Measurements from ENCODE around the gene UNC5B.

UNC5B gene

GRCh38 chr10:71286521-71287294 is 74.3 kb downstream of the UNC5B start:
- Histone ChIP-seq H3K27me3 (ENCODE audit: insufficient read depth, low read length) (no peaks in the 10 kb centered on the region), H4K8ac (ENCODE audit: low read depth, low read length) (no peak overlapping the region), H2BK5ac (ENCODE audit: low read depth, low read length, poor library complexity) (no peak overlapping the region), H4K91ac (ENCODE audit: low read depth, low read length) (no peak overlapping the region), H3K4me2 (ENCODE audit: low read length) (no peak overlapping the region), H3K4ac (ENCODE audit: low read depth, low read length) (no peak overlapping the region), H3K4me1 (ENCODE audit: control insufficient read depth in 1 of 2, insufficient read depth in 2 of 2, low read length in 2 of 2) (no peaks in the 10 kb centered on the region), H3K79me1 (ENCODE audit: low read length) (no peaks in the 10 kb centered on the region), H4K12ac (ENCODE audit: low read depth, low read length) (no peak overlapping the region), H2AFZ (ENCODE audit: insufficient read depth, low read length, poor library complexity) (no peak overlapping the region), H3K14ac (ENCODE audit: low read length) (no peak overlapping the region), H3K9ac (ENCODE audit: low read length) (no peak overlapping the region), H3K27ac (ENCODE audit: low read depth, low read length) (no peak overlapping the region), H3K18ac (ENCODE audit: low read length) (no peak overlapping the region), H2BK120ac (ENCODE audit: insufficient read depth, low read length, poor library complexity) (no peak overlapping the region), H3K9me3 (ENCODE audit: insufficient read depth, low read depth, low read length) (peaks cover 4% of the 10 kb centered on the region), H2BK12ac (ENCODE audit: low read length) (no peak overlapping the region), H3K36me3 (ENCODE audit: control insufficient read depth in 1 of 2, insufficient read depth in 2 of 2, low read length in 2 of 2) (peaks cover 95% of the 10 kb centered on the region in 2 experiments), H2AK5ac (ENCODE audit: low read length) (no peak overlapping the region), H3K4me3 (ENCODE audit: low read depth, low read length) (no peak overlapping the region), H3K23ac (ENCODE audit: low read length) (no peak overlapping the region), H3K79me2 (ENCODE audit: control insufficient read depth, insufficient read depth, low read length, poor library complexity) (no peaks in the 10 kb centered on the region)
- WGBS (ENCODE audit: extremely low coverage, insufficient coverage, insufficient read length): no CpG with 5 or more reads among the region's 17 CpGs
- no peak for DNase-seq

- H4K12ac ChIP-seq (ENCODE audit: low read depth, low read length): no peak overlapping the region
- no peaks in the 10 kb centered on the region for H3K4me1 ChIP-seq (ENCODE audit: control insufficient read depth in 1 of 2, insufficient read depth in 2 of 2, low read length in 2 of 2)
- H3K14ac ChIP-seq (ENCODE audit: low read length): no peak overlapping the region
- no peak overlapping the region for H2BK12ac ChIP-seq (ENCODE audit: low read length)
- no peak overlapping the region for H3K9ac ChIP-seq (ENCODE audit: low read length)
- H3K36me3 ChIP-seq (ENCODE audit: control insufficient read depth in 1 of 2, insufficient read depth in 2 of 2, low read length in 2 of 2): peaks cover 95% of the 10 kb centered on the region in 2 experiments
- H2AK5ac ChIP-seq (ENCODE audit: low read length): no peak overlapping the region
- H4K8ac ChIP-seq (ENCODE audit: low read depth, low read length): no peak overlapping the region
- no peak overlapping the region for H3K18ac ChIP-seq (ENCODE audit: low read length)
- no peak overlapping the region for H2AFZ ChIP-seq (ENCODE audit: insufficient read depth, low read length, poor library complexity)
- no peak overlapping the region for H3K4me2 ChIP-seq (ENCODE audit: low read length)
- H3K79me1 ChIP-seq (ENCODE audit: low read length): no peaks in the 10 kb centered on the region
- no peak overlapping the region for H4K91ac ChIP-seq (ENCODE audit: low read depth, low read length)
- peaks cover 4% of the 10 kb centered on the region for H3K9me3 ChIP-seq (ENCODE audit: insufficient read depth, low read depth, low read length)
- H2BK120ac ChIP-seq (ENCODE audit: insufficient read depth, low read length, poor library complexity): no peak overlapping the region
- H3K27ac ChIP-seq (ENCODE audit: low read depth, low read length): no peak overlapping the region
- H3K79me2 ChIP-seq (ENCODE audit: control insufficient read depth, insufficient read depth, low read length, poor library complexity): no peaks in the 10 kb centered on the region
- no peak overlapping the region for H3K4ac ChIP-seq (ENCODE audit: low read depth, low read length)
- H3K27me3 ChIP-seq (ENCODE audit: insufficient read depth, low read length): no peaks in the 10 kb centered on the region
- no CpG with 5 or more reads among the region's 14 CpGs for WGBS (ENCODE audit: extremely low coverage, insufficient coverage, insufficient read length)
- no peak overlapping the region for H3K4me3 ChIP-seq (ENCODE audit: low read depth, low read length)
- H3K23ac ChIP-seq (ENCODE audit: low read length): no peak overlapping the region
- H2BK5ac ChIP-seq (ENCODE audit: low read depth, low read length, poor library complexity): no peak overlapping the region
- DNase-seq: no peak
Measured at GRCh38 chr10:71287456-71287855, 75.1 kb downstream of the UNC5B start.

GRCh38 chr10:71288461-71288860 is 76.1 kb downstream of the UNC5B start:
- no CpG with 5 or more reads among the region's 15 CpGs for WGBS (ENCODE audit: extremely low coverage, insufficient coverage, insufficient read length)
- Histone ChIP-seq H3K18ac (ENCODE audit: low read length) (no peak overlapping the region), H2BK12ac (ENCODE audit: low read length) (no peak overlapping the region), H2AFZ (ENCODE audit: insufficient read depth, low read length, poor library complexity) (no peak overlapping the region), H3K4me3 (ENCODE audit: low read depth, low read length) (peak overlapping the region; percentile 18), H4K12ac (ENCODE audit: low read depth, low read length) (no peak overlapping the region), H3K23ac (ENCODE audit: low read length) (no peak overlapping the region), H3K27me3 (ENCODE audit: insufficient read depth, low read length) (no peaks in the 10 kb centered on the region), H4K91ac (ENCODE audit: low read depth, low read length) (no peak overlapping the region), H2AK5ac (ENCODE audit: low read length) (no peak overlapping the region), H3K14ac (ENCODE audit: low read length) (no peak overlapping the region), H3K79me2 (ENCODE audit: control insufficient read depth, insufficient read depth, low read length, poor library complexity) (no peaks in the 10 kb centered on the region), H3K27ac (ENCODE audit: low read depth, low read length) (no peak overlapping the region), H3K4me1 (ENCODE audit: control insufficient read depth in 1 of 2, insufficient read depth in 2 of 2, low read length in 2 of 2) (no peaks in the 10 kb centered on the region), H3K36me3 (ENCODE audit: control insufficient read depth in 1 of 2, insufficient read depth in 2 of 2, low read length in 2 of 2) (peaks cover 94 to 96% of the 10 kb centered on the region in 2 experiments), H3K9me3 (ENCODE audit: insufficient read depth, low read depth, low read length) (peaks cover 4% of the 10 kb centered on the region), H3K4ac (ENCODE audit: low read depth, low read length) (no peak overlapping the region), H4K8ac (ENCODE audit: low read depth, low read length) (no peak overlapping the region), H3K9ac (ENCODE audit: low read length) (no peak overlapping the region), H3K79me1 (ENCODE audit: low read length) (no peaks in the 10 kb centered on the region), H3K4me2 (ENCODE audit: low read length) (no peak overlapping the region), H2BK120ac (ENCODE audit: insufficient read depth, low read length, poor library complexity) (no peak overlapping the region), H2BK5ac (ENCODE audit: low read depth, low read length, poor library complexity) (no peak overlapping the region)
- DNase-seq: no peak

- Histone ChIP-seq H3K9me3 (ENCODE audit: insufficient read depth, low read depth, low read length) (peaks cover 4% of the 10 kb centered on the region), H3K79me1 (ENCODE audit: low read length) (no peaks in the 10 kb centered on the region), H2BK12ac (ENCODE audit: low read length) (no peak overlapping the region), H4K91ac (ENCODE audit: low read depth, low read length) (no peak overlapping the region), H3K18ac (ENCODE audit: low read length) (no peak overlapping the region), H3K4me2 (ENCODE audit: low read length) (no peak overlapping the region), H2BK120ac (ENCODE audit: insufficient read depth, low read length, poor library complexity) (no peak overlapping the region), H2AK5ac (ENCODE audit: low read length) (no peak overlapping the region), H3K9ac (ENCODE audit: low read length) (no peak overlapping the region), H4K12ac (ENCODE audit: low read depth, low read length) (no peak overlapping the region), H3K36me3 (ENCODE audit: control insufficient read depth in 1 of 2, insufficient read depth in 2 of 2, low read length in 2 of 2) (peaks cover 94 to 97% of the 10 kb centered on the region in 2 experiments), H3K27me3 (ENCODE audit: insufficient read depth, low read length) (no peaks in the 10 kb centered on the region), H3K27ac (ENCODE audit: low read depth, low read length) (no peak overlapping the region), H3K79me2 (ENCODE audit: control insufficient read depth, insufficient read depth, low read length, poor library complexity) (no peaks in the 10 kb centered on the region), H3K4me1 (ENCODE audit: control insufficient read depth in 1 of 2, insufficient read depth in 2 of 2, low read length in 2 of 2) (no peaks in the 10 kb centered on the region), H2AFZ (ENCODE audit: insufficient read depth, low read length, poor library complexity) (no peak overlapping the region), H3K4me3 (ENCODE audit: low read depth, low read length) (no peak overlapping the region), H3K23ac (ENCODE audit: low read length) (no peak overlapping the region), H3K4ac (ENCODE audit: low read depth, low read length) (no peak overlapping the region), H3K14ac (ENCODE audit: low read length) (no peak overlapping the region), H4K8ac (ENCODE audit: low read depth, low read length) (no peak overlapping the region), H2BK5ac (ENCODE audit: low read depth, low read length, poor library complexity) (no peak overlapping the region)
- DNase-seq: no peak
- no CpG with 5 or more reads among the region's 12 CpGs for WGBS (ENCODE audit: extremely low coverage, insufficient coverage, insufficient read length)
Measured at GRCh38 chr10:71289421-71290130, 77.2 kb downstream of the UNC5B start.
